Measurements from ENCODE around the gene MGAM2.

- no peak for TF ChIP-seq USF2 (IDR thresholded peaks at IDR 0.05; ENCODE audit: low read depth, low read length)
- no peak for TF ChIP-seq CTCF (conservative IDR thresholded peaks at IDR 0.05; ENCODE audit: low read depth, low read length)
- TF ChIP-seq RAD21 (IDR thresholded peaks at IDR 0.05; ENCODE audit: low read length): no peak
Measured at GRCh38 chr7:142112086-142112485, 568 bp downstream of the MGAM2 start.

Measured in IMR-90 (cell line).